Stimulated activated CD4-positive, alpha-beta T cell treated with anti-CD3 and anti-CD28 coated beads, Interleukin-12 subunit alpha, Interleukin-12 subunit beta, amount 100 ng/mL, for 24 hours (primary cell): ENCODE results near the gene DOCK1.

Source experiments
- DNase-seq, 2 experiments: peaks; one replicate each; pipeline ENCODE4 v3.0.0-alpha.2; 2020; ENCODE audit warnings: low read depth in 2 of 2

The DOCK1 gene

DNA sequence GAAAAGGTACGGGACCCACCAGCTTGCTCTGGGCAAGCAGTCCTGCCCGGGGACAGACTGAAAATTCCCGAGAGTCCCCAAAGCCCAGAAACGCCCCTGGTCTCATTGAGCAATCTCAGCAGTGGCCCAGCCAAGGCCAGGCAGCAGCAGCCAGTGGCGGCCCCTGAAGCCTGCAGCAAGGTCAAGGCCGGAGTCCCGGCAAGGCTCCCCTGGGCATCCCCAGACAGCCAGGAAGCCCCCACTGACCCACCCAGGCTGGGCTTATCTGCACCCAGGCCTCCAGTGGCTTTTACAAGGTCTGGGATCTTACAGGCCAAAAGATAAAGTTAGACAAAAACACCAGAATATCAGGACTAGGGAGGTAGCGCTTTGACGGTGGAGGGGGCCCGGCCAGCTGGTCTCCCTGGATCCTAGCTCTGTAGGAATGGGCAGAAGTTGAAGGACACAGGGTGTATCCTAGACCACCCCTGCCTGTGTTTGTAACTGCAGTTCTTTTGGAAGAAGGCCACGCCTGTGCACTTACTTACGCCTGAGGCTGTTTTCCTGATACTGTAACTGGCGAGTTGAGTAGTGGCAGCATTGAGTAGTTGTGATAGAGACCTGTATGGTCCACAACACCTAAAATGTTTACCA is 513.4 kb downstream of the DOCK1 start:
- DNase-seq = no peak

DNA sequence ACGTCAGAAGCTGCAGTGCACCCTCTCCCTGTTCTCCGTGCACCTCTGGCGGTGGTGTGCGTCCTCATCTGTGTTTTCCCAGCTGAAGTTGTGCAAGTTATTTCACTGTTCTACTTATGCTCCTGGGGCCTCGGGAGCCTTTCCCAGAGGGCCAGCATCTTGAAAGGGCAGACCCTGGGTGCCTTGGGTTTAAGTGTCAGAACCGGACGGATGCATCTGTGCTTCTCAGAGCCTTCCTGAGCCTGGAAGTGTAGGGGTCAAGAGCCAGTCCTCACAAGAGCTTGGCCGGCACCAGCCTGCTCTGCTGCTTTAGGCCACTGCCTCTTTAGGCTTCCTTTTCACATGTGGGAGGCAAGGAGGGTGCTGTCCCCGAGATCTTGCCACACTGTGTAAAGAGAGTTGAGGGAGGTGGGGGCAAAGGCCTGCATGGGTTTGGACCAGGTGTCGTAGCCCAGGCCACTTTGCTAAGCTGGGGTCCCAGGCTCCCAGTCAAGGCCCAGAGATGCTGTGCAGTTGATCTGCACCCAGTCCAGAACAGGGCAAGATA is 515.0 kb downstream of the DOCK1 start:
- no peak for DNase-seq

DNA sequence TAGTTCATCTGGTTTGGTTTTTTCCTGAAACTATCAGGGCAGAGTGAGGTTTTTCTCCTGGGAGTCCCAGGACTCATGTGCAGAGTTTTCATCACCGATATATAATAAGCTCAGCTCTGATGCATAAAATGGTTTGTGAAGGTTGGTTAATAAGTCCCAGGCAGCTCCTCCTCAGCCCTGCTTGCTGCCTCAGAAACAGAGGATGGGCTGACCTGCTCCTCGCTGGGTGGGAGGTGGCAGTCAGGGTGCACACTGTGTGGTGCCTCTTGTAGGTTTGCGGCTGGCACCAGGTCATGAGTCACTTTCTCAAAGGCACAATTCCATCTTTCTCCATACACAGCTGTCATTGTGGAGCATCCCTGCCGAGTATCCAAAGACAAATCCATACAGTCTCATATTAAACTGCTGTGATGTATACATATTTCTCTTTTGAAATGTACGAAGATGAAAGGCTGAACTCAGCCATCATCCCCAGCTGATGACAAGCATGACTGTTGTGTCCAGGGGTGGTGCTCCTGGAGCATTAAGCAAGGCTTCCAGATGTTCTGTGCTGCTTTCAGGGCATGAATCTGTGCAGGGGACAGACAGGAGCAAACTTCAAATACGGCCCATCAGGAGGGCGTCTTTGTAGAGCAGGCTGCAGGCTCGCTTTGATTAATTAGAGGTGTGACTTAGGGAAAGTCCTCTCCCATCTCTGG is 518.1 kb downstream of the DOCK1 start:
- no peak for DNase-seq

DNA sequence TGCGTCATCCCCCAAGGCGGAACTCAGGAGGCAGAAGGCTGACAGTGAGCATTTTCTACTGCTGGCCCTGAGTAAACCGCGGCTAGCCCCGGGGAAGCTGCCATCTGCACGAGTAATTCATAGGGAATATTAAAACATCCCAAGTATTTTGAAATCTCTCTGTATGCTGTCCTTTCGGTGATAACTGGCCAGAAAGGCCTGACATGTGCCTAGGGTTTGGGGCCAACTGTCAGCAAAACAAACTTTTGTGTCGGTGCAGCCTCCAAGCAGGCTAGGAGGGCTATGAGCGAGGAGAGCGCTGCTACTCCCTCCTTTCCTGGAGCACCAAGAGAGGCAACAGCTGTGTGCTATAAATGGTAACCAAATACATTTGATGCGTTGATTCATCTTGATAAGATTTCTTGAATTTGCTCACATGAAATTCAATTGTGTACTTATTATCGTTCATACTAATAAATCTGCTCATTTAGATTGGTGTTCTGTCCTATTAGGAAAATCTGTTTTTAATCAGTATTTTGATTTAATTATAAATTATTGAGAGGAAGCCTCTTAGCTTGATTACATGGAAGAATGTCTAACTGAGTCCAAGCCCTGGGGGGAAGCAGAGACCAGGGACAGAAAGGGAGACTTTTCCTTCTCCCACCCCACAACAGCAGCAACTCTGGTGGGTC is 519.5 kb downstream of the DOCK1 start:
- DNase-seq = no peak

DNA sequence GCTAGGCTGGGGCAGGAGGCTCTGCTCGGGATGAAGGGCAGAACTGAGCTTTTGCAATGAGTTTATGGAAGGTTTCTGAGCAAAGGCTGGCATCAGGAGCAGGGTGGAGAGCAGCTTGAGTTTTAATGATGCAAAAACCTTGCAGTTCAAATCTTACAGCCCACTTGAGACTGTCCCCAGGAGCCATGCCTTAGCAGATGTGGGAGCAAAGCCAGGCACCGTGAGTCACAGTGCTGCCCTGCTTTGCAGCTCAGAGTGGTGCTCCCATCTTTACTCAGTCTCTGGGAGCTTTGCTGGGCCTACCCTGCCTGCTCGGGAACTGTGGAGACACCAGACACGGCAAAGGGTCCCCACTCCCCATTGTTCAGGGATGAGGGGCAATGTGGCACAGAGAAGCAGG is 521.5 kb downstream of the DOCK1 start:
- DNase-seq = no peak

DNA sequence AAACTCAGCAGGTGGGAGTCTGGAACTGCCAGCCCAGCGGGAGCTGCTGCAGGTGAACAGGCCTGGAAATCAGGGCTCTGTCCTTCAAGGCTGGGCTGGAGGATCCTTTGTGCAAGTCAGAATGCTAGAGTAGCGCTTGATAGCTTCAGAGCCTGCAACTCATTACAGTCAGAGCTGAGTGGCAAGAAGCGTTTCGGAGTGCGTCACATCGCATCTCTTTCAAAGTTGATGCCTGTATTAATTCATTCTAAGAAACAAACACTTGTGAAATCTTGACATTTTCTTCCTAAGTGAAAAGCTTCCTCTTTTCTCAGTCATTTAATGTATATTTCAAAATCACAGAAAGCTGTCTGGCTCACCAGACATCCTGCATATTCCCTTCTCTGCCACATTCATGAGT is 522.7 kb downstream of the DOCK1 start:
- DNase-seq = no peak

DNA sequence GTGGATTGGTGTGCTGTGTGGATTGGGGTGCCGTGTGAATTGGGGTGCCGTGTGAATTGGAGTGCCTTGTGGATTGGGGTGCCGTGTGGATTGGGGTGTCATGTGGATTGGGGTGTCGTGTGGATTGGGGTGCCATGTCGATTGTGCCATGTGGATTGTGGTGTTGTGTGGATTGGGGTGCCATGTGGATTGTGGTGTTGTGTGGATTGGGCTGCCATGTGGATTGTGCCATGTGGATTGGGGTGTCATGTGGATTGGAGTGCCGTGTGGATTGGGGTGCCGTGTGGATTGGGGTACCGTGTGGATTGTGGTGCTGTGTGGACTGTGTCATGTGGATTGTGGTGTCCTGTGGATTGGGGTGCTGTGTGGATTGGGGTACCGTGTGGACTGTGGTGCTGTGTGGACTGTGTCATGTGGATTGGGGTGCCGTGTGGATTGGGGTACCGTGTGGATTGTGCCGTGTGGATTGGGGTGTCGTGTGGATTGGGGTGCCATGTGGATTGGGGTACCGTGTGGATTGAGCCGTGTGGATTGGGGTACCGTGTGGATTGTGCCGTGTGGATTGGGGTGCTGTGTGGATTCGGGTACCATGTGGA is 523.3 kb downstream of the DOCK1 start:
- DNase-seq = no peak

DNA sequence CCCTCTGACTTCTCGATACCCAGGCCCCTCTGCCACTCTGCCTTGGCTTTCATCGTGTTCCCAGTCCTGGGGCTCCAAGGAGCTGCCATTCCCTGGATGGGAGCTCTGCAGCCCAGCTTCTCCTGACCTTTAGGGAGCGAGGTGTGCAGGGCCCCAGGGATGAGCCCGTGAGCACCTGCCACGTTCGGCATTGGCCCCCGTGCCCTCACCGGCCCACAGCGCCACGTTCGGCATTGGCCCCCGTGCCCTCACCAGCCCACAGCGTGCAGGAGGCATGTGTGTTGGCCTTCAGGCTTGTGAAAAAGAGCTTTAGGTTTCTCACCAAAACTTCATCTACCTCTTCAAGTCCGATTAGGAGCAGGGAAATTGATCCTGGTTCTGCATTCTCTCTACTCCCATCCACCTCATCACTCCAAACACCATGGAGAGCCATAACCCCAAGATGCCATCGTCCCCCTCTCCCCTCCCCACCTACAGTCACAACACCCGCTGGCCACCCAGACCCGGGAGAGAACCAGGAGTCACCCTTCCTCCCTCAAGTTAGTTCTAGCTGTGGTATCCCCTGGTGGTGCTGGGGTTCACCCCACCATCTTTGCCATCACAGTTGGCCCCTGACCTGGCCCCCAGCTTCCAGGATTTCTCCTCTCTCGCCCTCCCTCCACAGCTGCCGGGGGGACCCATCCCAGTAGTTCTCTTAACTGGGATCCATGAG is 524.5 kb downstream of the DOCK1 start:
- DNase-seq = no peak

DNA sequence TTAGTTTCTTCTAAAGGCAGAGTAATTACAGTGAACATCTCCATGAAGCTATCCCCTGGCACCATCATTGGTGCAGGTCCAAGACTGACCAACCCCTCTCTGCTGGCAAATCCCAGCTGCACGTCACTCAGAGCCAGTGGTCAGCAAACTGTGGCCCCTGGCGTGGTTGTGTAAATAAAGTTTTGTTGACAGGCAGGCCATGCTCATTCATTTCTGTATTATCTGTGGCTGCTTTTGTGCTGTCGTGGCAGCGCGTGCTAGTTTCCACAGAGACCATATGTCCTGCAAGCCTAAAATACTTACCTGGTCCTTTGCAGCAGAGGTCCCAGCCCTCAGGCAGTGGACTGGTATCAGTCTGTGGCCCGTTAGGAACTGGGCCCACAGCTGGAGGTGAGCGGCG is 526.3 kb downstream of the DOCK1 start:
- no peak for DNase-seq

DNA sequence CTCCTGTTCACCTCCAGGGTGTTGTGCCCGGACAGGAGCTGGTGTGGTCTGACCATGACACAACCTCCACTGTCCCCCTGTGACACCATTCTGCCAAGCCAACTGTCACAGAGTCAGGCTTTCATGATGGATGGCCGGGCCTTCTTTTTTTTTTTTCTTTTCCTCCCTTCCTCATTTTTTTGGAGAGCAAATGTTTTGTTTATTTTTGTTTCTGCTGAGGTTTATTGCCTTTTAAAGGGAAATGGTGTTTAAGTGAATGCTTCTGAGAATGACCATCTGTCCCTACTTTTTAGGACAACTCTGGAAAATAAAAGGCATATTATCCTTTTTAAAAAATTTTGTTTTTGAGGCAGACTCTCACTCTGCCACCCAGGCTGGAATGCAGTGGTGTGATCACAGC is 528.8 kb downstream of the DOCK1 start:
- no peak for DNase-seq

DNA sequence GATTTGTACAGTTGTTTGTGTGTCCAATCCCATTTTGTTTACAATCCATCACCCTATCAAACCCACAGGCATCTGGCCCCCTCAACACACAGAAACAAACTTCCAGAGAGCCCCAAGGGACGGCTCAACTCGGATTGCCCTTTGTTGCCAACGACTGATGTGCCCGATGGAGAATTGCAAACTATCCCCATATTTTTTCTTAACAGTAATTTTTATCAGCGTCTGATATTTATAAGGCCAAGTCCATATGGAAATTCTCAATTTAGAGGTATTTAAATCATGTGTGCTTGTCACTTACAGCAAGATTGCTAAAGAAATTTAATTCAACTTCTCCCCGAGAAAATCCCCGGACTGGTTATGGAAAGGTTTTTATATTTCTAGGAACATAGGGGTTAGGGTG is 530.0 kb downstream of the DOCK1 start:
- DNase-seq = no peak

DNA sequence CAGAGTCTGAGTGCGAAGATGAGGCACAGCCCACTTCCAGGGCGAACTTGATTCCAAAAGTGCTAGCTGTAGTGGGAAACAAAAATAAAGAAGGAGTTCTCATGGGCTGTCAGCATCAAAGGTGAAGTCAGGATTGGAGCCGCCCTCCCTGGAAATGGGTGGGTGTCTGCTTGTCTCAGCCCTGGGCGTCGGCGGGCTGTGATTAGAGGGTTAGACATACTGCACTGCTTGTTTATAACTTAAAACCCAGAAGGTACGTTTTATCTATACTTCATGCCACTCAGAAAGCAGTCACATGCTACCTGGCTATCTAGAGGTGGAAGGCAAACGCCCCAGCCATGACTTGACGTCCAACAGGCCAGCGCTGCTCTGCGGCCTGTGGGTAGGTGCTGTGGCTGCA is 535.1 kb downstream of the DOCK1 start:
- no peak for DNase-seq

DNA sequence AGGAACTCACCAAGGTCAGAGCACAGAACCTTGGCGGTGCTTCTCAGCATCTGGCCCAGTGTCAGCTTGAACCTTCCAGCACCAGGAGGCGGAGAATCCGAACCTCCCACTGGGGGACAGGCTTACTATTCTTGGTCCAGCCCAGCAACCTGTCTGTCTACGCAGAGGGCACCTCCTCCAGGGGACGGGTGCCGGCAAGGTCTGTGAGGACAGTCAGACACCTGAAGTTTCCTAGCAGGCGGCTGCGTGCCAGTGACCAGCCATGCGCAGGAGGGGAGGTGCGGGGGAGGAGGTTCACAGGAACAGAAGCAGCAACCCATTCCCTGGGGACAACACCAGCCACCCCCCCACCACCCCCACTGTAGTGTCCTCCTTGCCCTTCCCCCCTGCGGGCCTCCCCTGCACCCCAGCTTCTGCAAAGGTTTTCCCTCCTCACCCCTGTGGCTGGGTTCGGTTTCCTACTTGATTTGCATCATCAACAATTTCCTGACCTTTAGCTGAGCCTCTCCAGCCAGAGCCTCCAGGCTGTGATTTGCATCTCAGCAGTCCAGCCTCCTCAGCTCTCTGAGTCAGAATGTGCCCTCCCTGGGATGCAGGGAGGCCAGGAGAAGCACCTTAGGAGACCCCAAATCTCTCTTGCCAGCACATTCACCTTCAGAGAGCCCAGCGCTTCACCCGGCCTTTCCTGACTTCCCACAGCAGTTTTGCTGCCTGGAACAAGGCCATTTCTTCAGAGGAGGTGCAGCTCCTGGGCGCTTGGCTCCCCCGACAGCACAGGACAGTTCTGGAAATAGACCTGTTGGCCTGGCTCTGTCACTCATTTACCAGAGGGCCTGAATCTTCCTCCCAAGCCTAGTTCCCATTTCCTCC is 536.4 kb downstream of the DOCK1 start:
- DNase-seq = no peak

DNA sequence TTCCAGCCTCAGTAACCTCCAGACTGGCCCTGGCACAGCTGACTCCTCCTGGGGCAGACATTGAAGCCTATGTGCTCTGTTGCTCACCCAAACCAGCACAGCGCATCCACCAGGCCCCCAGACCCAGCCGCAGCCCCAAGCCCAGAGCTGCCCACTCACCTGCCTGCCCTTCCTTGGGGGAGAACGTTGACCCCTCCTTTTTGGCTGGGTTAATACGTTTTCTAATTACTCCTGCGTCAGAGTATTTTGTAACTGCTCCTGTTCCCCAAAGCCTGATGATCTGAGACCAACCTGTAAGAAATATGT is 536.9 kb downstream of the DOCK1 start:
- DNase-seq = no peak

DNA sequence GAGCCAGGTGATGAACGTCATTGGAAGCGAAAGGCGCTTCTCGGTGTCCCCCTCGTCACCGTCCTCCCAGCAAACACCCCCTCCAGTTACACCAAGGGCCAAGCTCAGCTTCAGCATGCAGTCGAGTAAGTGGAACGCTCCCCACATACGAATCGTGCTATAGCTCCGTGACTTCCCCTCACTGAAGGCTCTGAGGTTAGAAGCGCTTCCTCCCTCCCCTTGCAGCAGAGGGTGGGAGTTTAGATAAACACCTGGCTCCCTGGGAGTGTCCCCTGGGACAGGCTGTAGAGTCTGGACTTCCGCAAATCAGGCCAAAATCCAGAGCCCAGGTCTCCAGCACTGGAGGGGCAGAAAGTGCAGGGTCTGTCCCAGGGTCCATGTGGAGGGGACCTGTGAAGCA is 538.9 kb downstream of the DOCK1 start:
- DNase-seq = no peak

DNA sequence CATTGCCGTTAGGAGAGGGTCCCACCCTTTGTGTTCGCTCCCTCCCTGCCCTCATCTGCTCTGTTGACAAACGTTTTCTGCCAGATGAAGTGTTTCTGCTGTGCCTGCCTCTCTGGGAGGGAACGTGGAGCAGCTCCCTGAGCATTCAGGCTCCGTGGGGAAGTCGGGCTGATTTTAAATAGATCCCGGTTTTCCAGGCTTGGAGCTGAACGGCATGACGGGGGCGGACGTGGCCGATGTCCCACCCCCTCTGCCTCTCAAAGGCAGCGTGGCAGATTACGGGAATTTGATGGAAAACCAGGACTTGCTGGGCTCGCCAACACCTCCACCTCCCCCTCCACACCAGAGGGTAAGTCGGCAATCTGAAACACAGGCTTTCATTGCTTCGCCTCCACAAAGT is 542.0 kb downstream of the DOCK1 start:
- no peak for DNase-seq

DNA sequence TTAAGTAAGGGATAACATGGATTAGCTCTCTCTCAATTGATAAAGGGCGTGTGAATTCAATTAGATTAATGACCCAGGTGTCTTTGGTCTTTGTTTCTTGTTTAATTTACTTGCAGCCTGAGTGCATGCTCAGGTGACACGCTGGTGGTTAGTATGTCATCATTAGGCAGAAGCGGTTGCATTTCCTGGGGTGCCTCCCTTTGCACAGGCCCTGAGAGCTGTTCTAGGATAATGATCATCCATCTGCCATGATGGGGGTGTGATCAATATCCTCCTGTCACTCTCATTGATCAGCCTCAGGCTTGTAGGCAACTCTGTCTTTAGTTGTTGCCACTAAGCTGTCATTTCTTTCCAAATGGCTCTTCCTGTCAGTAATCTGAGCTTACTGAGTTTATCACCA is 544.3 kb downstream of the DOCK1 start:
- no peak for DNase-seq

DNA sequence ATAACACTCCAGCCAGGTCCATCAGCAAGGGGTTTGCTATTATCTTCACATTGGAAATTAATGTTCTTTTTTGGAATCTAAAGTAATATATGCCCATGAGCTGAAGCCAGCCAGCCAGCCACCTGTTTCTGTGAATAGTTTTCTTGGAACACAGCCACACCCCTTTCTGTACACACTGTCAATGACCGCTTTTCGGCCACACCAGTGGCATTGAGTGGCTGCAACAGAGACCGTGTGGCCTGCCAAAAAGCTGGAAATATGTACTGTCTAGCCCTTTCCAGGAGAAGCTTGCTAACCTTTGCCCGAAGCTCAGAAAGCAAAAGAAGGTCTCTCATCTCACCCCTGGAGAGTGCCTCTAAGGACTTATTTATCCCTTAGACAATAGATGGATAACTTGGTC is 545.4 kb downstream of the DOCK1 start:
- no peak for DNase-seq

DNA sequence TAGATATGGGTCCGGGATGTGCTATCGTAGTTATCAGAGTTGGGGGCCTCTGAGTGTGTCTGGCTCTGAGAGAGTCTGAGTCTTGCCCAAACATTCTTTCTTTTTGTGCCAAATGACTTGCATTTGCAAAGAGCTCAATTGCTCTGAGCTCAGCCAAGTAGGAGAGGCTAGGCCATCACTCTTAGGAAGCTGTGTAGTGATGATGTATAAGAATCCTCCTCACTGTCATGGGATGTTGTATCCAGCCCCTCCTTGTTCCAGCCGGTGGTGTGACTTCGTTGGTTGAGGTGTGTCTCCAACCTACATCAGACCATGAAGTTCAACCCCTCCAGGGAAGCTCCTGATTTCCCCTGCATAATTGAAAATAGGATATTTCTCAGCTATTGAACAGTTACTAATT is 546.4 kb downstream of the DOCK1 start:
- no peak for DNase-seq

DNA sequence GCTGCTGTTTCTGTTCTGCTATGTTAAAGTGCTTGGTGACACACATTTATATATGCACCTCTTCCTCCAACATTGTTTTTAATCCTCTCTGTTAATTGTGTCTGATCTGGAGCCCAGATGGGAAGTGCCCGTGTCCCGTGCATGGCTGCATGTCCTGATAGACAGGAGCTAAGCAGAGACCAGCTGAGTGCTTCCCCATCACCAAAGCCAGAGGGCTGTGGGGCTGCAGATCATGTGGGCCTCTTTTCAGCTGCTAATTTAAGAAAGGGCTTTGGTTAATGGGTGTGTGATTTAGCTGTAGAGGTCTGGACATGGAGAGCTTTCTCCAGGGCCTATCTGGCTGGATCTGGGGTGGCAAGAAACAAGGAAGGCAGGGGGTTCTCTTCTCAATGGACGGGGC is 547.3 kb downstream of the DOCK1 start:
- no peak for DNase-seq

DNA sequence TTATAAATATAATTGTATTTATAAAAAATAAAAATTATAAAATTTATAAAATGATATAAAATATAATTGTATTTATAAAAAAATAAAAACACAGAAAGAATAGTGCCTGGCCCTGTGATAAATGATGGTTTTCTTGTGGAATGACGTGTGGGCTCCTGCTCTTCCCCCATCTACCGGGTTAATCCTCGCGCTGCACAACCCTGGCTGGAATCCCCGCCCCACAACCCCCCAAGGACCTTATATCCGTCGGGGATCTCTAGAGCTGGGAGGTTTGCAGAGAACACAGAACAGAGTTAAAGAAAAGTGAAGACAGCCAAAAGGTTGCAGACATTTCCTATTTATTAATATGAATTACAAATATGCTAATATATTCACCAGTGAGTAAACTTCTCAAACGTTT is 548.5 kb downstream of the DOCK1 start:
- no peak for DNase-seq
